H9 (cell line): ENCODE results near the gene GMPR2. TPM values are rescaled to one million over a fixed set of nuclear protein-coding genes. Genes with fewer than 3 reads are reported as not detected.

ENCODE experiments used
- DNase-seq: peaks from one replicate; pipeline ENCODE4 v3.0.0-alpha.2; 2017
- H2AFZ ChIP-seq: one replicate; pipeline ENCODE4 v1.6.1; 2013; ENCODE audit warnings: mild to moderate bottlenecking, low read length, control low read depth, moderate library complexity
- H2AK5ac ChIP-seq: 2 replicates; pipeline ENCODE4 v1.6.1; 2013; ENCODE audit warnings: low read length, control low read depth, mixed read lengths; ENCODE audit not compliant: insufficient read length
- H2BK120ac ChIP-seq: one replicate; pipeline ENCODE4 v1.6.1; 2013; ENCODE audit warnings: low read depth, mild to moderate bottlenecking, low read length, control low read depth, inconsistent platforms; ENCODE audit not compliant: poor library complexity, severe bottlenecking
- H2BK12ac ChIP-seq: 2 replicates; pipeline ENCODE4 v1.6.1; 2013; ENCODE audit warnings: low read length, control low read depth, mixed read lengths, low read depth; ENCODE audit not compliant: insufficient read length
- H2BK15ac ChIP-seq: 2 replicates; pipeline ENCODE4 v1.6.1; 2013; ENCODE audit warnings: low read depth, low read length, control low read depth
- H2BK20ac ChIP-seq: one replicate; pipeline ENCODE4 v1.6.1; 2013; ENCODE audit warnings: low read depth, mild to moderate bottlenecking, low read length, control low read depth, inconsistent platforms; ENCODE audit not compliant: poor library complexity, severe bottlenecking
- H2BK5ac ChIP-seq: 2 replicates; pipeline ENCODE4 v1.6.1; 2013; ENCODE audit warnings: low read length, control low read depth, mixed read lengths; ENCODE audit not compliant: insufficient read length
- H3K14ac ChIP-seq: 2 replicates; pipeline ENCODE4 v1.6.1; 2013; ENCODE audit warnings: low read length, control low read depth; ENCODE audit not compliant: insufficient read depth
- H3K18ac ChIP-seq: 2 replicates; pipeline ENCODE4 v1.6.1; 2013; ENCODE audit warnings: low read depth, mild to moderate bottlenecking, mixed read lengths, low read length, control low read depth; ENCODE audit not compliant: insufficient read length
- H3K23ac ChIP-seq: 2 replicates; pipeline ENCODE4 v1.6.1; 2013; ENCODE audit warnings: low read length, control low read depth, mixed read lengths, low read depth; ENCODE audit not compliant: insufficient read length
- H3K23me2 ChIP-seq: 2 replicates; pipeline ENCODE4 v1.6.1; 2013; ENCODE audit warnings: low read depth, mild to moderate bottlenecking, mixed read lengths, low read length, control low read depth; ENCODE audit not compliant: insufficient read length, poor library complexity, severe bottlenecking
- H3K27ac ChIP-seq: 2 replicates; pipeline ENCODE4 v1.5.1; 2013; ENCODE audit warnings: low read length, control low read depth, mixed read lengths, low read depth; ENCODE audit not compliant: insufficient read length
- H3K27me3 ChIP-seq: 2 replicates; pipeline ENCODE4 v1.6.1; 2013; ENCODE audit warnings: low read length, control low read depth, inconsistent platforms; ENCODE audit not compliant: insufficient read depth
- H3K4ac ChIP-seq: 2 replicates; pipeline ENCODE4 v1.6.1; 2013; ENCODE audit warnings: low read depth, mild to moderate bottlenecking, control low read depth, inconsistent platforms, low read length, moderate library complexity
- H3K4me1 ChIP-seq: 2 replicates; pipeline ENCODE4 v1.6.1; 2013; ENCODE audit warnings: low read length, control low read depth, inconsistent platforms; ENCODE audit not compliant: insufficient read depth
- H3K4me2 ChIP-seq: 2 replicates; pipeline ENCODE4 v1.6.1; 2013; ENCODE audit warnings: low read length, control low read depth, mixed read lengths; ENCODE audit not compliant: insufficient read length, insufficient read depth
- H3K56ac ChIP-seq: 2 replicates; pipeline ENCODE4 v1.6.1; 2013; ENCODE audit warnings: low read depth, mild to moderate bottlenecking, mixed read lengths, low read length, control low read depth; ENCODE audit not compliant: insufficient read length
- H3K79me1 ChIP-seq: 2 replicates; pipeline ENCODE4 v1.6.1; 2013; ENCODE audit warnings: low read depth, mild to moderate bottlenecking, moderate library complexity, low read length, control low read depth, inconsistent platforms; ENCODE audit not compliant: insufficient read depth, poor library complexity, severe bottlenecking
- H3K79me2 ChIP-seq: 2 replicates; pipeline ENCODE4 v1.6.1; 2013; ENCODE audit warnings: low read length, control low read depth, inconsistent platforms; ENCODE audit not compliant: insufficient read depth
- H3K9ac ChIP-seq: 2 replicates; pipeline ENCODE4 v1.6.1; 2013; ENCODE audit warnings: low read length, control low read depth, mixed read lengths; ENCODE audit not compliant: insufficient read length; ENCODE audit errors: extremely low read depth
- H3K9me3 ChIP-seq: one replicate; pipeline ENCODE4 v1.6.1; 2013; ENCODE audit warnings: low read depth, low read length, inconsistent platforms; ENCODE audit not compliant: control insufficient read depth
- H3T11ph ChIP-seq: one replicate; pipeline ENCODE4 v1.6.1; 2013; ENCODE audit warnings: mild to moderate bottlenecking, low read length, control low read depth, inconsistent platforms
- H4K20me1 ChIP-seq: one replicate; pipeline ENCODE4 v1.6.1; 2013; ENCODE audit not compliant: control insufficient read depth, insufficient read length, insufficient read depth
- H4K5ac ChIP-seq: 2 replicates; pipeline ENCODE4 v1.6.1; 2013; ENCODE audit warnings: low read depth, mild to moderate bottlenecking, mixed read lengths, low read length, control low read depth; ENCODE audit not compliant: insufficient read length
- H4K8ac ChIP-seq: replicated peaks from 2 replicates; pipeline ENCODE4 v1.6.1; 2013; ENCODE audit warnings: low read length, control low read depth, mixed read lengths, low read depth; ENCODE audit not compliant: insufficient read length
- H4K91ac ChIP-seq: 2 replicates; pipeline ENCODE4 v1.6.1; 2013; ENCODE audit warnings: low read depth, mild to moderate bottlenecking, moderate library complexity, mixed read lengths, low read length, control low read depth; ENCODE audit not compliant: insufficient read length
- H3K27ac Mint-ChIP-seq, 3 experiments: 2 replicates in 2 of 3; 3 replicates in 1 of 3; pipeline ENCODE4 v1.8.0; 2020 to 2021; ENCODE audit warnings: mixed read lengths in 3 of 3, mild to moderate bottlenecking in 1 of 3, moderate library complexity in 1 of 3
- H3K27me3 Mint-ChIP-seq: 2 replicates; pipeline ENCODE4 v1.8.0; 2021; ENCODE audit warnings: low read depth, mild to moderate bottlenecking, moderate library complexity, mixed read lengths
- H3K36me3 Mint-ChIP-seq, 3 experiments: 2 replicates in 2 of 3; 3 replicates in 1 of 3; pipeline ENCODE4 v1.8.0; 2020 to 2021; ENCODE audit warnings: low read depth in 3 of 3, mixed read lengths in 3 of 3; ENCODE audit not compliant: insufficient read depth in 1 of 3
- H3K4me1 Mint-ChIP-seq, 2 experiments: 2 replicates each; pipeline ENCODE4 v1.8.0; 2020; ENCODE audit warnings: mixed read lengths in 2 of 2
- H3K4me3 Mint-ChIP-seq, 2 experiments: 2 replicates in 1 of 2; 3 replicates in 1 of 2; pipeline ENCODE4 v1.8.0; 2020 to 2021; ENCODE audit warnings: mild to moderate bottlenecking in 2 of 2, mixed read lengths in 2 of 2, moderate library complexity in 1 of 2
- H3K9me3 Mint-ChIP-seq, 2 experiments: 2 replicates in 1 of 2; 3 replicates in 1 of 2; pipeline ENCODE4 v1.8.0; 2020; ENCODE audit warnings: mild to moderate bottlenecking in 2 of 2, mixed read lengths in 2 of 2, moderate library complexity in 1 of 2
- WGBS: extraction: QIAGEN DNeasy Blood & Tissue Kit; methylation state at CpG from one replicate; pipeline ENCODE4 v1.1.7; 2013; ENCODE audit warnings: missing lambda C conversion rate, low lambda C conversion rate, mixed read lengths; ENCODE audit not compliant: insufficient read length; ENCODE audit errors: extremely low coverage; 5-methylcytosine and 5-hydroxymethylcytosine counted together
- total RNA-seq: library from RNA; stranded (reverse); gene quantifications from 2 replicates; pipeline ENCODE4 v1.2.1, GENCODE V29; 2021
- TF ChIP-seq, protein P1 (sequence below): fragments of 200-600 bp; sonication (generic); conservative IDR thresholded peaks from 3 replicates; pipeline ENCODE4 v1.8.0; 2021; ENCODE audit warnings: antibody characterized with exemption, mild to moderate bottlenecking

The GMPR2 gene
- total RNA-seq, 1 experiment from 2014 or later = 84.7 TPM

- Histone ChIP-seq H2AK5ac (no peak overlapping the region), H2BK120ac (no peak overlapping the region), H2BK12ac (no peak overlapping the region), H2BK5ac (no peak overlapping the region), H3K79me1 (no peaks in the 10 kb centered on the region), H3K14ac (no peak overlapping the region), H3K4me1 (no peaks in the 10 kb centered on the region), H2BK20ac (no peak overlapping the region), H3T11ph (no peak overlapping the region), H4K5ac (no peak overlapping the region), H2AFZ (no peak overlapping the region), H3K9me3 (peaks cover 5% of the 10 kb centered on the region), H3K4me2 (no peak overlapping the region), H2BK15ac (no peak overlapping the region), H4K91ac (no peak overlapping the region), H3K56ac (no peak overlapping the region), H3K18ac (no peak overlapping the region), H4K8ac (no peak overlapping the region), H3K23me2 (peaks cover 8% of the 10 kb centered on the region), H3K4ac (no peak overlapping the region), H3K27me3 (no peaks in the 10 kb centered on the region), H4K20me1 (no peaks in the 10 kb centered on the region), H3K27ac (no peak overlapping the region), H3K23ac (no peak overlapping the region), H3K79me2 (no peaks in the 10 kb centered on the region), H3K9ac (no peak overlapping the region)
- peaks cover 27 to 32% of the 10 kb centered on the region in 2 experiments for H3K4me1 Mint-ChIP-seq
- H3K36me3 Mint-ChIP-seq = peaks cover 28 to 55% (median 53%) of the 10 kb centered on the region in 3 experiments
- no peaks in the 10 kb centered on the region for H3K27me3 Mint-ChIP-seq
- H3K9me3 Mint-ChIP-seq = peaks cover 8% of the 10 kb centered on the region in 2 experiments
- no CpG with 5 or more reads among the region's 2 CpGs for WGBS
- DNase-seq = no peak
- peak overlapping the region in 2 of 3 experiments; percentile 57 to 78; a peak in 3 of 7 replicates for H3K27ac Mint-ChIP-seq
- TF ChIP-seq, protein P1, sequence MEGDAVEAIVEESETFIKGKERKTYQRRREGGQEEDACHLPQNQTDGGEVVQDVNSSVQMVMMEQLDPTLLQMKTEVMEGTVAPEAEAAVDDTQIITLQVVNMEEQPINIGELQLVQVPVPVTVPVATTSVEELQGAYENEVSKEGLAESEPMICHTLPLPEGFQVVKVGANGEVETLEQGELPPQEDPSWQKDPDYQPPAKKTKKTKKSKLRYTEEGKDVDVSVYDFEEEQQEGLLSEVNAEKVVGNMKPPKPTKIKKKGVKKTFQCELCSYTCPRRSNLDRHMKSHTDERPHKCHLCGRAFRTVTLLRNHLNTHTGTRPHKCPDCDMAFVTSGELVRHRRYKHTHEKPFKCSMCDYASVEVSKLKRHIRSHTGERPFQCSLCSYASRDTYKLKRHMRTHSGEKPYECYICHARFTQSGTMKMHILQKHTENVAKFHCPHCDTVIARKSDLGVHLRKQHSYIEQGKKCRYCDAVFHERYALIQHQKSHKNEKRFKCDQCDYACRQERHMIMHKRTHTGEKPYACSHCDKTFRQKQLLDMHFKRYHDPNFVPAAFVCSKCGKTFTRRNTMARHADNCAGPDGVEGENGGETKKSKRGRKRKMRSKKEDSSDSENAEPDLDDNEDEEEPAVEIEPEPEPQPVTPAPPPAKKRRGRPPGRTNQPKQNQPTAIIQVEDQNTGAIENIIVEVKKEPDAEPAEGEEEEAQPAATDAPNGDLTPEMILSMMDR = no peak
- peak overlapping the region; percentile 92 to 98 for H3K4me3 Mint-ChIP-seq
These were observed 35.7 kb upstream of the GMPR2 start for GRCh38 chr14:24197056-24197450.
